WTC11 (cell line): ENCODE results near the gene UGGT1. TPM values are rescaled to one million over a fixed set of nuclear protein-coding genes. Genes with fewer than 3 reads are reported as not detected.

Experiments
- ATAC-seq: fragments of 200-7000 bp; cut with Tn5 transposase; 2 replicates; pipeline ENCODE4 v1.10.0; 2021; ENCODE audit warnings: mild to moderate bottlenecking, moderate library complexity
- Bru-seq: library from RNA; stranded (reverse); fragments of 400-500 nt; gene quantifications from one replicate; lab custom pipeline; 2021; lab: Mats Ljungman, UMichigan
- CTCF ChIA-PET: fragments of 300-600 bp; sonication (Branson Sonifier 250); formaldehyde crosslinking; loops from one replicate; lab custom pipeline; 2021; ENCODE audit warnings: antibody characterized with exemption; lab: Charles Lee
- POLR2A ChIA-PET: fragments of 350-600 bp; sonication (Branson Sonifier 250); formaldehyde crosslinking; loops from one replicate; lab custom pipeline; 2021; ENCODE audit warnings: antibody characterized with exemption; lab: Charles Lee
- DNase-seq: peaks from one replicate; pipeline ENCODE4 v3.0.0; 2021; ENCODE audit warnings: low spot score
- H3K27ac Mint-ChIP-seq: 2 replicates; pipeline ENCODE4 v1.8.0; 2021; ENCODE audit warnings: mixed read lengths
- H3K27me3 Mint-ChIP-seq: 2 replicates; pipeline ENCODE4 v1.8.0; 2021; ENCODE audit warnings: low read depth, mild to moderate bottlenecking, moderate library complexity, mixed read lengths
- H3K36me3 Mint-ChIP-seq: 2 replicates; pipeline ENCODE4 v1.8.0; 2021; ENCODE audit warnings: mixed read lengths
- H3K4me1 Mint-ChIP-seq: 2 replicates; pipeline ENCODE4 v1.8.0; 2022; ENCODE audit warnings: mixed read lengths
- H3K4me3 Mint-ChIP-seq: 2 replicates; pipeline ENCODE4 v1.8.0; 2021; ENCODE audit warnings: mild to moderate bottlenecking, moderate library complexity, mixed read lengths
- H3K9me3 Mint-ChIP-seq: 2 replicates; pipeline ENCODE4 v1.8.0; 2021; ENCODE audit warnings: mixed read lengths
- ATF1 ChIP-seq: sonication (generic); formaldehyde crosslinking; IDR thresholded peaks from 2 replicates; pipeline ENCODE4 v1.8.1; 2023; ENCODE audit warnings: mild to moderate bottlenecking, moderate library complexity, missing genetic modification reagents
- CBFB ChIP-seq: sonication (generic); formaldehyde crosslinking; IDR thresholded peaks from 2 replicates; pipeline ENCODE4 v1.8.1; 2022; ENCODE audit warnings: mild to moderate bottlenecking, low read depth, missing genetic modification reagents
- CREM ChIP-seq: sonication (generic); formaldehyde crosslinking; IDR thresholded peaks from 2 replicates; pipeline ENCODE4 v1.8.1; 2022; ENCODE audit warnings: mild to moderate bottlenecking, missing genetic modification reagents, moderate library complexity
- ELF4 ChIP-seq: sonication (generic); formaldehyde crosslinking; IDR thresholded peaks from 2 replicates; pipeline ENCODE4 v1.8.1; 2022; ENCODE audit warnings: low read depth, mild to moderate bottlenecking, moderate library complexity, missing genetic modification reagents
- EMX1 ChIP-seq: fragments of 250-450 bp; sonication (Bioruptor Pico); IDR thresholded peaks from 2 replicates; pipeline ENCODE4 v1.8.0; 2021; ENCODE audit warnings: mild to moderate bottlenecking
- ESRRA ChIP-seq: sonication (generic); formaldehyde crosslinking; IDR thresholded peaks from 2 replicates; pipeline ENCODE4 v1.8.1; 2022; ENCODE audit warnings: mild to moderate bottlenecking, missing genetic modification reagents, borderline replicate concordance
- FOXK1 ChIP-seq: sonication (generic); formaldehyde crosslinking; IDR thresholded peaks from 2 replicates; pipeline ENCODE4 v1.8.0; 2022; ENCODE audit warnings: mild to moderate bottlenecking, moderate library complexity, missing genetic modification reagents
- JAZF1 ChIP-seq: fragments of 250-450 bp; sonication (Bioruptor Pico); IDR thresholded peaks from 2 replicates; pipeline ENCODE4 v1.9.0; 2021; ENCODE audit warnings: moderate library complexity, mild to moderate bottlenecking, inconsistent platforms
- JUN ChIP-seq: sonication (generic); formaldehyde crosslinking; IDR thresholded peaks from 2 replicates; pipeline ENCODE4 v1.8.0; 2023; ENCODE audit warnings: mild to moderate bottlenecking, missing genetic modification reagents
- MLX ChIP-seq: sonication (generic); formaldehyde crosslinking; IDR thresholded peaks from 2 replicates; pipeline ENCODE4 v1.8.1; 2023; ENCODE audit warnings: mild to moderate bottlenecking, missing genetic modification reagents, moderate library complexity
- MYBL2 ChIP-seq: sonication (generic); formaldehyde crosslinking; IDR thresholded peaks from 2 replicates; pipeline ENCODE4 v1.8.1; 2023; ENCODE audit warnings: mild to moderate bottlenecking, moderate library complexity, missing genetic modification reagents
- NFYB ChIP-seq: sonication (generic); formaldehyde crosslinking; conservative IDR thresholded peaks from 2 replicates; pipeline ENCODE4 v1.8.0; 2022; ENCODE audit warnings: low read depth, missing genetic modification reagents
- RORB ChIP-seq: fragments of 250-450 bp; sonication (Bioruptor Pico); IDR thresholded peaks from 2 replicates; pipeline ENCODE4 v1.9.0; 2021; ENCODE audit warnings: mild to moderate bottlenecking
- SMAD3 ChIP-seq: sonication (generic); formaldehyde crosslinking; IDR thresholded peaks from 2 replicates; pipeline ENCODE4 v1.8.0; 2022; ENCODE audit warnings: missing genetic modification reagents, mild to moderate bottlenecking, borderline replicate concordance
- TEAD1 ChIP-seq: sonication (generic); formaldehyde crosslinking; IDR thresholded peaks from 2 replicates; pipeline ENCODE4 v1.8.0; 2022; ENCODE audit warnings: mild to moderate bottlenecking, missing genetic modification reagents
- ZNF232 ChIP-seq: sonication (generic); formaldehyde crosslinking; IDR thresholded peaks from 2 replicates; pipeline ENCODE4 v1.8.0; 2022; ENCODE audit warnings: mild to moderate bottlenecking, missing genetic modification reagents
- ZNF263 ChIP-seq: sonication (generic); formaldehyde crosslinking; IDR thresholded peaks from 2 replicates; pipeline ENCODE4 v1.8.1; 2022; ENCODE audit warnings: low read depth, mild to moderate bottlenecking, moderate library complexity, missing genetic modification reagents
- ZNF317 ChIP-seq: sonication (generic); formaldehyde crosslinking; IDR thresholded peaks from 2 replicates; pipeline ENCODE4 v1.8.1; 2023; ENCODE audit warnings: low read depth, mild to moderate bottlenecking, moderate library complexity, missing genetic modification reagents, borderline replicate concordance
- long read RNA-seq, 3 experiments: library from RNA in 1 of 3; library from capped mRNA in 1 of 3; library from polyadenylated mRNA in 1 of 3; unstranded in 2 of 3; stranded (forward) in 1 of 3; transcript quantifications; one replicate each; pipeline ENCODE4 v2.0.0, GENCODE V29; 2021
- total RNA-seq: library from RNA; stranded (reverse); gene quantifications from 3 replicates; pipeline ENCODE4 v1.2.3, GENCODE V29; 2021
- TF ChIP-seq, protein P1 (sequence below): sonication (generic); formaldehyde crosslinking; IDR thresholded peaks from 2 replicates; pipeline ENCODE4 v1.8.0; 2023; ENCODE audit warnings: missing genetic modification reagents, mild to moderate bottlenecking, borderline replicate concordance
- TF ChIP-seq, protein P2 (sequence below): fragments of 250-450 bp; sonication (Bioruptor Pico); conservative IDR thresholded peaks from 2 replicates; pipeline ENCODE4 v1.9.0; 2021; ENCODE audit warnings: mild to moderate bottlenecking
- TF ChIP-seq, protein P3 (sequence below): fragments of 200-600 bp; IDR thresholded peaks from 2 replicates; pipeline ENCODE4 v1.8.0; 2022; ENCODE audit warnings: antibody characterized with exemption
- TF ChIP-seq, protein P4 (sequence below): sonication (generic); formaldehyde crosslinking; IDR thresholded peaks from 2 replicates; pipeline ENCODE4 v1.8.1; 2022; ENCODE audit warnings: low read depth, missing genetic modification reagents, borderline replicate concordance
- TF ChIP-seq, protein P5 (sequence below): sonication (generic); formaldehyde crosslinking; conservative IDR thresholded peaks from 2 replicates; pipeline ENCODE4 v1.8.1; 2022; ENCODE audit warnings: mild to moderate bottlenecking, missing genetic modification reagents

The UGGT1 gene
- total RNA-seq (43.3 to 57.9 TPM (median 50.1 TPM) in 3 replicates), Bru-seq, nascent RNA (percentile 77 among the genes with signal in this experiment)
- long read RNA-seq, experiment 1, full-length matches to known transcripts, result 38 of 114 reads
- long read RNA-seq, experiment 1, partial matches to known transcripts, result 42 of 114 reads
- long read RNA-seq, experiment 1, other reads (novel, unspliced or antisense), result 34 of 114 reads
- long read RNA-seq, experiment 2, partial matches to known transcripts, result 11 of 45 reads
- long read RNA-seq, experiment 2, other reads (novel, unspliced or antisense), result 34 of 45 reads
- long read RNA-seq, experiment 3, partial matches to known transcripts, result 3 of 3 reads
- long read RNA-seq, experiment 3, other reads (novel, unspliced or antisense), result 0 of 3 reads

DNA sequence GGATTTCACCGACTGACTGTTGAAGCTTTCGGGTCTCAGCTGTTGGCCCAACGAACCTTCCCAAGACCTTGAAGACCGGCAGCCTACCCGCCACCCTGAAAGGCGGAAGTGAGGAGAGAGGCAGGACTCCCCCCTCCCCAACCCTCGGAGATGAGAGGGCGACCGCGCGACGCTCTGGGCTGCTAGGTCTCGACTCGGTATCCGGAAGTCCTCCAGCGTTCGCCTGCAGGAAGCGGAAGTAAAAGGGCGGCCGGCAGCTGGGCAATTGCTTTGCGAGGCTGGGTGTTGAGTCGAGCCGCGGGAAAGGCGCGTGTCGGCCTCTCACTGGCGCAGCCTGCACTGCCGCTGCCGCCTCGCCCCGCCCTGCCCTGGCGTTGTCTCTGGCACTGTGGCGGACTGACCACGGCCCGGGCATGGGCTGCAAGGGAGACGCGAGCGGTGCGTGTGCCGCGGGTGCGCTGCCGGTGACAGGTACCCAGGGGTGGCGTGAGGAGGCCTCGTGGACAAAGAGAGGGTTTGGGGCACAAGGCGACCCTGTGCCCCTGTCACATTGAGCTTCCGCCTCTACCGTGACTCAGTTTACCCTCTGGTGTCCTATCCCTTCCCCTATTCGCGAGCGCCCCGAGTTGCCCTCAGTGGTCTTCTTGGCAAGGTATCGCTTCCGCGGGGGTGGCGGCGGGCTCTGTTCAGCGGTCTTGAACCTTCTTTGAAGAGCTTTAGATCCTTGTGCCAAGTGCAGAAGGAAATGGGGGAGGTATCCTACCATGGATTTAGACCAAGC, at the start of gene UGGT1:
Gene UGGT1, plus strand, starts transcription at position 256 of the 781 bp plus-strand sequence. Its CDS starts 158 bp downstream, at position 414.
- ATAC-seq (peak; percentile 97), DNase-seq (peak; percentile 93)
- CTCF ChIA-PET, result interaction anchor here (0.7 to 5.2 kb wide), 4 partner anchors 14 to 33 kb away, joined by 3 to 45 read pairs (median 4); no protein-coding TSS in a partner anchor
- POLR2A ChIA-PET, result interaction anchor here (0.6 to 1.0 kb wide), 3 partner anchors 63 to 676 kb away, joined by 3 read pairs; partner anchors contain the start of gene SAP130
- no peaks in the 10 kb centered on the region for H3K36me3 Mint-ChIP-seq
- H3K4me3 Mint-ChIP-seq, result peak within 1 kb of the TSS; percentile 92
- peak within 1 kb of the TSS; percentile 96 for H3K27ac Mint-ChIP-seq
- H3K4me1 Mint-ChIP-seq, result peaks cover 16% of the 10 kb centered on the region
- no peaks in the 10 kb centered on the region for H3K9me3 Mint-ChIP-seq
- no peaks in the 10 kb centered on the region for H3K27me3 Mint-ChIP-seq
- no peak; the same call in 1 of the 2 replicates for TF ChIP-seq ZNF232
- no peak for TF ChIP-seq EMX1 (CRISPR knock-in tag)
- TF ChIP-seq JAZF1, result no peak
- TF ChIP-seq MLX (CRISPR knock-in tag), result no peak
- TF ChIP-seq, protein P1, sequence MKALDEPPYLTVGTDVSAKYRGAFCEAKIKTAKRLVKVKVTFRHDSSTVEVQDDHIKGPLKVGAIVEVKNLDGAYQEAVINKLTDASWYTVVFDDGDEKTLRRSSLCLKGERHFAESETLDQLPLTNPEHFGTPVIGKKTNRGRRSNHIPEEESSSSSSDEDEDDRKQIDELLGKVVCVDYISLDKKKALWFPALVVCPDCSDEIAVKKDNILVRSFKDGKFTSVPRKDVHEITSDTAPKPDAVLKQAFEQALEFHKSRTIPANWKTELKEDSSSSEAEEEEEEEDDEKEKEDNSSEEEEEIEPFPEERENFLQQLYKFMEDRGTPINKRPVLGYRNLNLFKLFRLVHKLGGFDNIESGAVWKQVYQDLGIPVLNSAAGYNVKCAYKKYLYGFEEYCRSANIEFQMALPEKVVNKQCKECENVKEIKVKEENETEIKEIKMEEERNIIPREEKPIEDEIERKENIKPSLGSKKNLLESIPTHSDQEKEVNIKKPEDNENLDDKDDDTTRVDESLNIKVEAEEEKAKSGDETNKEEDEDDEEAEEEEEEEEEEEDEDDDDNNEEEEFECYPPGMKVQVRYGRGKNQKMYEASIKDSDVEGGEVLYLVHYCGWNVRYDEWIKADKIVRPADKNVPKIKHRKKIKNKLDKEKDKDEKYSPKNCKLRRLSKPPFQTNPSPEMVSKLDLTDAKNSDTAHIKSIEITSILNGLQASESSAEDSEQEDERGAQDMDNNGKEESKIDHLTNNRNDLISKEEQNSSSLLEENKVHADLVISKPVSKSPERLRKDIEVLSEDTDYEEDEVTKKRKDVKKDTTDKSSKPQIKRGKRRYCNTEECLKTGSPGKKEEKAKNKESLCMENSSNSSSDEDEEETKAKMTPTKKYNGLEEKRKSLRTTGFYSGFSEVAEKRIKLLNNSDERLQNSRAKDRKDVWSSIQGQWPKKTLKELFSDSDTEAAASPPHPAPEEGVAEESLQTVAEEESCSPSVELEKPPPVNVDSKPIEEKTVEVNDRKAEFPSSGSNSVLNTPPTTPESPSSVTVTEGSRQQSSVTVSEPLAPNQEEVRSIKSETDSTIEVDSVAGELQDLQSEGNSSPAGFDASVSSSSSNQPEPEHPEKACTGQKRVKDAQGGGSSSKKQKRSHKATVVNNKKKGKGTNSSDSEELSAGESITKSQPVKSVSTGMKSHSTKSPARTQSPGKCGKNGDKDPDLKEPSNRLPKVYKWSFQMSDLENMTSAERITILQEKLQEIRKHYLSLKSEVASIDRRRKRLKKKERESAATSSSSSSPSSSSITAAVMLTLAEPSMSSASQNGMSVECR (CRISPR knock-in tag), result peak; percentile 95; the same call in 1 of the 2 replicates
- peak; percentile 91 for TF ChIP-seq FOXK1
- no peak; the same call in 1 of the 2 replicates for TF ChIP-seq NFYB
- TF ChIP-seq, protein P2, sequence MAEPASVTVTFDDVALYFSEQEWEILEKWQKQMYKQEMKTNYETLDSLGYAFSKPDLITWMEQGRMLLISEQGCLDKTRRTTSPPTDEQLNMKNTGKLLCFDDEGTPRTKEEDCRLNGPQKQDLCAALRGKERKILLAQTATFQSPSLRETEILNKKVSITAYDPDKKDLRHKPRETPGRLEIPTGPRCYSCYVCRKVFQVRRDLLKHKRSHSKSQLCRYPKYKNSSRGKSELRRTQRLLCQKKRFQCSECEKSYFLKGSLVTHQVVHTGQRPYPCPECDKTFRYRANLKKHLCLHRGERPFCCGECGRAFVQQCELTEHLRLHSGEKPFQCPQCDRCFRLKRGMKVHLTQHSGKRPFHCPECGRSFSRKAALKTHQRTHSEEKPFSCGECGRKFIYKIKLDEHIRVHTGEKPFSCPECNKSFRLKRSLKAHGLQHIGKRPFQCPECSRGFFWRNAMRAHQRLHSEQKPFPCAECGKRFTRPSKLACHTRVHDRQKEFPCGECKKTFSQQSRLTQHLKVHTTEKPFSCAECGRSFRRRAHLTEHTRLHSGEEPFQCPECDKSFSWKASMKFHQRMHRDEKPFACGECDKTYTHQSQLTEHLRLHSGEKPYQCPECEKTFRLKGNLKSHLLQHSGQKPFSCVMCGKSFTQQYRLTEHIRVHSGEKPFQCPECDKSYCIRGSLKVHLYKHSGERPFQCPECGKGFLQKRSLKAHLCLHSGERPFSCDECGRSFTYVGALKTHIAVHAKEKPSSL (CRISPR knock-in tag), result no peak
- TF ChIP-seq, protein P3, sequence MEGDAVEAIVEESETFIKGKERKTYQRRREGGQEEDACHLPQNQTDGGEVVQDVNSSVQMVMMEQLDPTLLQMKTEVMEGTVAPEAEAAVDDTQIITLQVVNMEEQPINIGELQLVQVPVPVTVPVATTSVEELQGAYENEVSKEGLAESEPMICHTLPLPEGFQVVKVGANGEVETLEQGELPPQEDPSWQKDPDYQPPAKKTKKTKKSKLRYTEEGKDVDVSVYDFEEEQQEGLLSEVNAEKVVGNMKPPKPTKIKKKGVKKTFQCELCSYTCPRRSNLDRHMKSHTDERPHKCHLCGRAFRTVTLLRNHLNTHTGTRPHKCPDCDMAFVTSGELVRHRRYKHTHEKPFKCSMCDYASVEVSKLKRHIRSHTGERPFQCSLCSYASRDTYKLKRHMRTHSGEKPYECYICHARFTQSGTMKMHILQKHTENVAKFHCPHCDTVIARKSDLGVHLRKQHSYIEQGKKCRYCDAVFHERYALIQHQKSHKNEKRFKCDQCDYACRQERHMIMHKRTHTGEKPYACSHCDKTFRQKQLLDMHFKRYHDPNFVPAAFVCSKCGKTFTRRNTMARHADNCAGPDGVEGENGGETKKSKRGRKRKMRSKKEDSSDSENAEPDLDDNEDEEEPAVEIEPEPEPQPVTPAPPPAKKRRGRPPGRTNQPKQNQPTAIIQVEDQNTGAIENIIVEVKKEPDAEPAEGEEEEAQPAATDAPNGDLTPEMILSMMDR, result no peak
- no peak for TF ChIP-seq ZNF263
- TF ChIP-seq TEAD1 (CRISPR knock-in tag), result peak; percentile 63
- peak; percentile 79 for TF ChIP-seq ESRRA
- TF ChIP-seq ATF1 (CRISPR knock-in tag), result no peak
- TF ChIP-seq CREM (CRISPR knock-in tag), result no peak; the same call in 1 of the 2 replicates
- TF ChIP-seq ELF4, result no peak; the same call in 1 of the 2 replicates
- no peak for TF ChIP-seq JUN (CRISPR knock-in tag)
- no peak; the same call in 1 of the 2 replicates for TF ChIP-seq CBFB (CRISPR knock-in tag)
- TF ChIP-seq, protein P4, sequence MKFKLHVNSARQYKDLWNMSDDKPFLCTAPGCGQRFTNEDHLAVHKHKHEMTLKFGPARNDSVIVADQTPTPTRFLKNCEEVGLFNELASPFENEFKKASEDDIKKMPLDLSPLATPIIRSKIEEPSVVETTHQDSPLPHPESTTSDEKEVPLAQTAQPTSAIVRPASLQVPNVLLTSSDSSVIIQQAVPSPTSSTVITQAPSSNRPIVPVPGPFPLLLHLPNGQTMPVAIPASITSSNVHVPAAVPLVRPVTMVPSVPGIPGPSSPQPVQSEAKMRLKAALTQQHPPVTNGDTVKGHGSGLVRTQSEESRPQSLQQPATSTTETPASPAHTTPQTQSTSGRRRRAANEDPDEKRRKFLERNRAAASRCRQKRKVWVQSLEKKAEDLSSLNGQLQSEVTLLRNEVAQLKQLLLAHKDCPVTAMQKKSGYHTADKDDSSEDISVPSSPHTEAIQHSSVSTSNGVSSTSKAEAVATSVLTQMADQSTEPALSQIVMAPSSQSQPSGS (CRISPR knock-in tag), result 0 out of 2 replicates have a peak, but pooled peaks have one; percentile 24
- no peak for TF ChIP-seq RORB (CRISPR knock-in tag)
- no peak for TF ChIP-seq MYBL2 (CRISPR knock-in tag)
- TF ChIP-seq, protein P5, sequence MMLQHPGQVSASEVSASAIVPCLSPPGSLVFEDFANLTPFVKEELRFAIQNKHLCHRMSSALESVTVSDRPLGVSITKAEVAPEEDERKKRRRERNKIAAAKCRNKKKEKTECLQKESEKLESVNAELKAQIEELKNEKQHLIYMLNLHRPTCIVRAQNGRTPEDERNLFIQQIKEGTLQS, result no peak
- peak; percentile 61; the same call in 1 of the 2 replicates for TF ChIP-seq SMAD3
- no peak for TF ChIP-seq ZNF317 (CRISPR knock-in tag)
